ENCODE measurements around the gene TOM1. TPM values are rescaled to one million over a fixed set of nuclear protein-coding genes. Genes with fewer than 3 reads are reported as not detected.
"Not testable (repeated sequence)": the region's sequence is repeated elsewhere in the genome, so short reads cannot be mapped to it uniquely, and the experiment has no call there.

Gene TOM1
- total RNA-seq, 2 experiments from 2014 or later: 23.7 to 29.5 TPM

DNA sequence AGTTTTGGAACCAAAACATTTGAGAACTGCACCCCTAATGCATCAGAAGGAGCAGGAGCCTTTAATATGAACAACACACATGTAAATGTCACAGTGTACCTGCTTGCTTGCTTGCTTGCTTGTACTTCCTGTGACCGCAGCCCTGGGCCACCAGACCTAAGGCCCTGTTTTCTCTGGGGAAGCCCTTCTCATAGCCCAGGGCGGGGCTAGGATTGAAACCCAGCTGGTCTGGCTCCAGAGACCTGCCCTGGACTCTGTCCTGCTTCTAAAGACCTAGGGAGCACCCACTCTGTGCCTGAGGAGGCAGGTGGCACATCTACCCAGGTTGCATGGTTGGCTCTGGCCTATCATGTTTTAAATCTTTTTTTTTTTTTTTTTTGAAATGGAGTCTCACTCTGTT lies 92.7 kb downstream of the TOM1 start:
- Mint-ChIP-seq H3K36me3 (ENCODE audit: low read depth) (no peaks in the 10 kb centered on the region), H3K4me3 (no peak overlapping the region), H3K27ac (no peak overlapping the region), H3K4me1 (no peaks in the 10 kb centered on the region), H3K27me3 (no peaks in the 10 kb centered on the region), H3K9me3 (ENCODE audit: low read depth) (no peaks in the 10 kb centered on the region)
- no peak for DNase-seq
- intact Hi-C loops (cut with DNase I, micrococcal nuclease): no loop called here
- ChIA-PET POLR2A (interaction anchor here (0.6 kb wide), 1 partner anchor 696 kb away, joined by 6 read pairs; no protein-coding TSS in a partner anchor), CTCF (interaction anchor here (0.7 kb wide), 1 partner anchor 41 kb away, joined by 3 read pairs; no protein-coding TSS in a partner anchor)
- no peak for ATAC-seq

DNA sequence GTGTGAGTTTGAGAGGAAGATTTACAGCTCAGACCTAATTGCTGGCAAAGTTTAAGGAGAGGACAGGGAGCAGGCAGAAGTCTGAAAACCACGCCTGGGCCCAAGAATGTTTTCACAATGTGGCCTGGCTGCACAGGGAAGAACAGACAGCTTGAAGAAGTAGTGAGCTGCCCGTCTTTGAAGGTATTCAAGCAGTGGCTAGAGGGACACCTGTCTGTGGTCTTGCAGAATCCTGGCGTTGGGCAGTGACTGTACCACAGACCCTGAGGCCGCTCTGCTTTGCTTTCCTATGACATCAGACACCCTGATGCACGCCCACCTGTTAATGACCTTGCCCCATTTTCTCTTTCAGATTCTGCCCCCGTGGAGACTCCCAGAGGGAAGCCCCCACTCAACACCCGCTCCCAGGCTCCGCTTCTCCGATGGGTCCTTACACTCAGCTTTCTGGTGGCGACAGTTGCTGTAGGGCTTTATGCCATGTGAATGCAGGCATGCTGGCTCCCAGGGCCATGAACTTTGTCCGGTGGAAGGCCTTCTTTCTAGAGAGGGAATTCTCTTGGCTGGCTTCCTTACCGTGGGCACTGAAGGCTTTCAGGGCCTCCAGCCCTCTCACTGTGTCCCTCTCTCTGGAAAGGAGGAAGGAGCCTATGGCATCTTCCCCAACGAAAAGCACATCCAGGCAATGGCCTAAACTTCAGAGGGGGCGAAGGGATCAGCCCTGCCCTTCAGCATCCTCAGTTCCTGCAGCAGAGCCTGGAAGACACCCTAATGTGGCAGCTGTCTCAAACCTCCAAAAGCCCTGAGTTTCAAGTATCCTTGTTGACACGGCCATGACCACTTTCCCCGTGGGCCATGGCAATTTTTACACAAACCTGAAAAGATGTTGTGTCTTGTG lies 93.7 kb downstream of the TOM1 start:
- Mint-ChIP-seq H3K4me3 (no peak overlapping the region), H3K27me3 (no peaks in the 10 kb centered on the region), H3K9me3 (ENCODE audit: low read depth) (no peaks in the 10 kb centered on the region), H3K27ac (no peak overlapping the region), H3K4me1 (no peaks in the 10 kb centered on the region), H3K36me3 (ENCODE audit: low read depth) (no peaks in the 10 kb centered on the region)
- intact Hi-C loops (cut with DNase I, micrococcal nuclease): no loop called here
- POLR2A ChIA-PET: no interaction called here
- DNase-seq: no peak
- CTCF ChIA-PET: interaction anchor here (0.7 to 1.0 kb wide), 2 partner anchors 592 to 673 kb away, joined by 3 read pairs; no protein-coding TSS in a partner anchor
- no peak for ATAC-seq

DNA sequence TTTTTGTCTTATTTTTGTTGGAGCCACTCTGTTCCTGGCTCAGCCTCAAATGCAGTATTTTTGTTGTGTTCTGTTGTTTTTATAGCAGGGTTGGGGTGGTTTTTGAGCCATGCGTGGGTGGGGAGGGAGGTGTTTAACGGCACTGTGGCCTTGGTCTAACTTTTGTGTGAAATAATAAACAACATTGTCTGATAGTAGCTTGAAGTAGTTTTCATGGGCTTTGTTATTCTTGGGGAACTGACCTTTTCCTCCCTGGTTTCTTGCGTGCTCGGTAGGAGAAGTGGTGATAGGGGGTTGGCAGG lies 94.3 kb downstream of the TOM1 start:
- intact Hi-C loops (cut with DNase I, micrococcal nuclease): no loop called here
- Mint-ChIP-seq H3K36me3 (ENCODE audit: low read depth) (no peaks in the 10 kb centered on the region), H3K9me3 (ENCODE audit: low read depth) (no peaks in the 10 kb centered on the region), H3K4me1 (no peaks in the 10 kb centered on the region), H3K27ac (no peak overlapping the region), H3K27me3 (no peaks in the 10 kb centered on the region), H3K4me3 (no peak overlapping the region)
- DNase-seq (no peak), ATAC-seq (no peak)
- ChIA-PET CTCF (interaction anchor here (0.7 to 1.0 kb wide), 2 partner anchors 63 to 672 kb away, joined by 3 read pairs; no protein-coding TSS in a partner anchor), POLR2A (no interaction called here)

DNA sequence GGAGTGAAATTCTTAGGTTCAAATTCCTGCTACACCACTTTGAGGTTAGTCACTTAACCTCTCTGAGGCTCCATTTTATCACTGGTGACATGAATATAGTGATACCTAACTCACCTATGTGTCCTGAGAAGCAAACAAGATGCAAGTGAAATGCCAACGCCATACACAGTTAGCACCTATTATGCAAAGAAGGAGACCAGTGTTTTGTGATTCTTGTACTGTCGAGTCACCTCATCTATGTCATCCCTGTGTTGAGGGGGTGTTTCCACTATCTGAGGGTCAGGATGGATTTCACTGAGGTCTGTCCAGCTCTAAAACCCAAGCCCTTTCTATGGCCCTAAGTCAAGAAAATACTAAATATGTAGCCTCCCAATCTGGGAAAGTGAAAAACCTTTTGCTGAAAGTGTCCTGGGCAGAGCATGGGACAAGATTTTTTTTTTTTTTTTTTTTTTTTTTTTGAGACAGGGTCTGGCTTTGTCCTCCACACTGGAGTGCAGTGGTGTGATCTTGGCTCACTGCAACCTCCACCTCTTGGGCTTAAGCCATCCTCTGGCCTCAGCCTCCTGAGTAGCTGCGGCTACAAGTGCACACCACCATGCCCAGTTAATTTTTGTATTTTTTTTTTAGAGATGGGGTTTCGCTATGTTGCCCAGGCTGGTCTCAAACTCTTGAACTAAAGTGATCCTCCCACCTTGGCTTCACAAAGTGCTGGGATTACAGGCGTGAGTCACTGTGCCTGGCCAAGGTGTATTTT lies 95.3 kb downstream of the TOM1 start:
- no peak overlapping the region for H3K4me3 Mint-ChIP-seq
- ATAC-seq (no peak), DNase-seq (no peak)
- intact Hi-C loops (cut with DNase I, micrococcal nuclease): no loop called here
- no peaks in the 10 kb centered on the region for H3K27me3 Mint-ChIP-seq
- ChIA-PET CTCF (interaction anchor here (0.7 to 1.0 kb wide), 2 partner anchors 64 to 671 kb away, joined by 3 read pairs; no protein-coding TSS in a partner anchor), POLR2A (interaction anchor here (0.6 to 0.7 kb wide), 2 partner anchors 10 to 21 kb away, joined by 6 to 7 read pairs; no protein-coding TSS in a partner anchor)
- H3K36me3 Mint-ChIP-seq (ENCODE audit: low read depth): peaks cover 4% of the 10 kb centered on the region
- no peak overlapping the region for H3K27ac Mint-ChIP-seq
- no peaks in the 10 kb centered on the region for H3K4me1 Mint-ChIP-seq
- no peaks in the 10 kb centered on the region for H3K9me3 Mint-ChIP-seq (ENCODE audit: low read depth)

DNA sequence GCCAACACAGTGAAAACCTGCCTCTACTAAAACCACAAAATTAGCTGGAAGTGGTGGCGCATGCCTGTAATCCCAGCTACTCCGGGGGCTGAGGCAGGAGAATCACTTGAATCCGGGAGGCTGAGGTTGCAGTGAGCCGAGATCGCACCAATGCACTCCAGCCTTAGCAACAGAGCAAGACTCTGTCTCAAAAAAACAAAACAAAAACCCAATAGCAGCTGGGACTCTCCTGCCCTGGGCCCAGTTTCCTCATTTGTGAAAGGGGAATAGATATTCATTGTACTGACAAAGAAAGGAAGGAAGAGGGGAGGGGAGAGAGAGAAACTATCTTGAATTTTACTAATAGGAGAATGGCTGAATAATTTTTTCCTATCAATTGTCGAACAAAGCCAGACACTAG lies 96.9 kb downstream of the TOM1 start:
- DNase-seq; H3K4me3 Mint-ChIP-seq; H3K4me1 Mint-ChIP-seq; H3K27ac Mint-ChIP-seq; H3K27me3 Mint-ChIP-seq; intact Hi-C loops (cut with DNase I, micrococcal nuclease); ATAC-seq; H3K9me3 Mint-ChIP-seq (ENCODE audit: low read depth): not testable (repeated sequence)
- CTCF ChIA-PET: interaction anchor here (0.6 to 1.2 kb wide), 3 partner anchors 45 to 500 kb away, joined by 3 to 4 read pairs (median 4); no protein-coding TSS in a partner anchor
- POLR2A ChIA-PET: interaction anchor here (0.6 to 0.7 kb wide), 3 partner anchors 13 to 92 kb away, joined by 3 to 4 read pairs (median 3); no protein-coding TSS in a partner anchor
- peaks cover 18% of the 10 kb centered on the region for H3K36me3 Mint-ChIP-seq (ENCODE audit: low read depth)

DNA sequence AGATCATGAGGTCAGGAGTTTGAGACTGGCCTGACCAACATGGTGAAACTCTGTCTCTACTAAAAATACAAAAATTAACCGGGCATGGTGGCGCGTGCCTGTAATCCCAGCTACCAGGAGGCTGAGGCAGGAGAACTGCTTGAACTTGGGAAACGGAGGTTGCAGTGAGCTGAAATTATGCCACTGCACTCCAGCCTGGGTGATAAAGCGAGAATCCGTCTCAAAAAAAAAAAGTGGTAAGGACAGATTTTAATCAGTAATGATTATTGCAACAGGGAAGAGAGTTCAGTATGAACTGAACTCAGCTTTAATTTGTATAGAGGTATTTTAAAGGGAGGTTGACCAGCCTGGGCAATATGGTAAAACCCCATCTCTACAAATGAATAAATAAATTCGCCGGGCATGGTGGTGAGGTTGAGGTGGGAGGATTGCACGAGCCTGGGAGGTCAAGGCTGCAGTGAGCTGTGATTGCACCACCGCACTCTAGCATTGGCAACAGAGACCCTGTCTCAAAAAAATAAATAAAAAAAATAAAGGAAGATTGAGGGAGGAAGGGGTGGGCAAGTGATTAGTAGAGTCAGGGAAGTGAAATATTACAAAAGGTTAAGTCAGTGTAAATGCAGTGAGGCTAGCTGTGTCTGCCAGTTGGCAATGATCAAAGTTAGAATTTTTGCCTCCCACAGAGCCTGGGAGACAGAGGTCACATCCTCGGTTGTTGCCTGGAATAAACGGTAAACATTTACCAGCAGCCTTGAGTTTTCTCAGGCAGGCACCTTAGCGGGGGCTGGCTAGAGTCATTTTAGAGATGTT lies 97.6 kb downstream of the TOM1 start:
- Mint-ChIP-seq H3K9me3 (ENCODE audit: low read depth) (no peaks in the 10 kb centered on the region), H3K27me3 (no peaks in the 10 kb centered on the region), H3K27ac (no peak overlapping the region), H3K36me3 (ENCODE audit: low read depth) (peaks cover 24% of the 10 kb centered on the region), H3K4me3 (no peak overlapping the region), H3K4me1 (peaks cover 14% of the 10 kb centered on the region)
- ChIA-PET CTCF (interaction anchor here (0.6 to 1.2 kb wide), 4 partner anchors 11 to 499 kb away, joined by 3 to 4 read pairs (median 4); no protein-coding TSS in a partner anchor), POLR2A (interaction anchor here (0.6 to 0.7 kb wide), 2 partner anchors 16 to 53 kb away, joined by 4 to 5 read pairs; no protein-coding TSS in a partner anchor)
- ATAC-seq (no peak), DNase-seq (no peak)
- intact Hi-C loops (cut with DNase I, micrococcal nuclease): no loop called here

Small RNA genes lying within 50 kb of the gene (microRNA-seq; reads per million reads assigned to microRNA genes)
- 3.2 reads per million for gene MIR3909 (ENCODE audit: borderline replicate concordance)
- not detected for gene MIR6069 (ENCODE audit: borderline replicate concordance)

Other genes with a start within 250 kb of the TOM1 start
- not detected for gene ISX, start 233.7 kb upstream of the TOM1 start, total RNA-seq
- 10 to 100 TPM; 36.8 to 37.6 TPM for gene HMGXB4, start 42.4 kb upstream of the TOM1 start, total RNA-seq
- gene HMOX1, start 81.2 kb downstream of the TOM1 start, total RNA-seq: under 1 TPM; 0.30 to 0.61 TPM
- gene MCM5, start 100.2 kb downstream of the TOM1 start, total RNA-seq: 100 to 1,000 TPM; 291 to 382 TPM
- gene RASD2, start 240.9 kb downstream of the TOM1 start, total RNA-seq: under 1 TPM; 0.09 TPM